GM12878 (cell line): ENCODE data around the gene PPT2. TPM values are rescaled to one million over a fixed set of nuclear protein-coding genes. Genes with fewer than 3 reads are reported as not detected.

Source experiments
- ATAC-seq: fragments of 200-7000 bp; cut with Tn5 transposase; 3 replicates; pipeline ENCODE4 v1.9.1; 2020; ENCODE audit warnings: mild to moderate bottlenecking, moderate library complexity
- BruUV-seq: library from RNA; stranded (reverse); fragments of 400-500 nt; replicated peaks from 2 replicates; lab custom pipeline; 2021; lab: Mats Ljungman, UMichigan
- CTCF ChIA-PET: fragments of 300-600 bp; sonication (Branson Sonifier 250); formaldehyde crosslinking; extraction: SDS; loops from one replicate; lab custom pipeline; 2021; ENCODE audit warnings: inconsistent platforms; lab: Yijun Ruan, JAX
- POLR2A ChIA-PET: fragments of 350-600 bp; formaldehyde crosslinking; extraction: SDS; loops from one replicate; lab custom pipeline; 2021; ENCODE audit warnings: inconsistent platforms; lab: Charles Lee
- RAD21 ChIA-PET: fragments of 300-600 bp; sonication (Branson Sonifier 250); formaldehyde crosslinking; loops from one replicate; lab custom pipeline; 2023; ENCODE audit warnings: antibody characterized with exemption; ENCODE audit not compliant: unreplicated experiment; lab: Charles Lee
- SMC1A ChIA-PET: fragments of 300-600 bp; sonication (Branson Sonifier 250); formaldehyde crosslinking; loops from one replicate; lab custom pipeline; 2023; ENCODE audit not compliant: unreplicated experiment, uncharacterized antibody; lab: Charles Lee
- DNase-seq: peaks from one replicate; pipeline ENCODE4 v3.0.0-alpha.2; 2011; ENCODE audit warnings: low read depth, low spot score
- FAIRE-seq: peaks from 3 replicates; lab custom pipeline; 2011; peaks lifted over from hg19 to GRCh38; lab: Jason Lieb, UNC
- H2AFZ ChIP-seq: 2 replicates; pipeline ENCODE4 v1.6.0; 2011; ENCODE audit warnings: low read depth, low read length, control low read depth; ENCODE audit not compliant: control insufficient read depth
- H3K27ac ChIP-seq: 2 replicates; pipeline ENCODE4 v1.5.1; 2011; ENCODE audit warnings: control low read depth; ENCODE audit not compliant: control insufficient read depth, insufficient read depth
- H3K27me3 ChIP-seq, 2 experiments: replicated peaks in 1 of 2; 2 replicates each; pipeline versions ENCODE4 v1.6.0 to v1.6.1; 2011; ENCODE audit warnings: low read length in 1 of 2; ENCODE audit not compliant: control insufficient read depth in 2 of 2, insufficient read depth in 2 of 2
- H3K36me3 ChIP-seq, 2 experiments: 2 replicates each; pipeline ENCODE4 v1.5.1; 2011; ENCODE audit warnings: low read length in 1 of 2; ENCODE audit not compliant: control insufficient read depth in 2 of 2, insufficient read depth in 2 of 2
- H3K4me1 ChIP-seq: 2 replicates; pipeline ENCODE4 v1.6.1; 2011; ENCODE audit warnings: mild to moderate bottlenecking, low read length, moderate library complexity, mixed read lengths; ENCODE audit not compliant: control insufficient read depth, insufficient read depth
- H3K4me2 ChIP-seq: 2 replicates; pipeline ENCODE4 v1.6.0; 2011; ENCODE audit warnings: control low read depth; ENCODE audit not compliant: control insufficient read depth, insufficient read depth
- H3K4me3 ChIP-seq: fragments of 200-600 bp; sonication (generic); 2 replicates; pipeline ENCODE4 v1.5.1; 2016
- H3K79me2 ChIP-seq: 2 replicates; pipeline ENCODE4 v1.6.0; 2011; ENCODE audit warnings: low read length; ENCODE audit not compliant: control insufficient read depth, insufficient read depth
- H3K9ac ChIP-seq: 2 replicates; pipeline ENCODE4 v1.8.0; 2011; ENCODE audit warnings: low read length, control low read depth, mixed read lengths; ENCODE audit not compliant: control insufficient read depth, insufficient read depth
- H3K9me3 ChIP-seq: replicated peaks from 3 replicates; pipeline ENCODE4 v1.5.1; 2011; ENCODE audit warnings: mild to moderate bottlenecking, low read length; ENCODE audit not compliant: control insufficient read depth, insufficient read depth
- H4K20me1 ChIP-seq: 2 replicates; pipeline ENCODE4 v1.6.0; 2011; ENCODE audit not compliant: control insufficient read depth, insufficient read depth
- ASH2L ChIP-seq: fragments of 300-600, 200-600 bp; sonication (generic); IDR thresholded peaks from 2 replicates; pipeline ENCODE4 v1.6.1; 2017; ENCODE audit warnings: low read depth, mild to moderate bottlenecking, borderline replicate concordance
- BCL11A ChIP-seq: IDR thresholded peaks from 2 replicates; pipeline ENCODE4 v1.6.1; 2011; ENCODE audit warnings: low read depth, low read length
- CREB1 ChIP-seq: IDR thresholded peaks from 2 replicates; pipeline ENCODE4 v1.6.1; 2012; ENCODE audit warnings: low read depth, mild to moderate bottlenecking, inconsistent platforms
- CREM ChIP-seq: IDR thresholded peaks from 2 replicates; pipeline ENCODE4 v1.6.1; 2014; ENCODE audit warnings: antibody characterized with exemption, low read depth
- MEF2B ChIP-seq: fragments of 450-650 bp; IDR thresholded peaks from 2 replicates; pipeline ENCODE4 v1.6.1; 2018; ENCODE audit warnings: mild to moderate bottlenecking, moderate library complexity; ENCODE audit not compliant: partially characterized antibody, poor library complexity, severe bottlenecking
- NFXL1 ChIP-seq: fragments of 450-650 bp; IDR thresholded peaks from 2 replicates; pipeline ENCODE4 v1.6.1; 2017; ENCODE audit warnings: antibody characterized with exemption, mild to moderate bottlenecking, borderline replicate concordance
- NRF1 ChIP-seq: conservative IDR thresholded peaks from 2 replicates; pipeline ENCODE4 v1.6.1; 2011; ENCODE audit warnings: mild to moderate bottlenecking, low read depth, low read length, improper control_type of control experiment
- SMC3 ChIP-seq: IDR thresholded peaks from 2 replicates; pipeline ENCODE4 v1.6.1; 2011; ENCODE audit warnings: low read length, improper control_type of control experiment, borderline replicate concordance
- TARDBP ChIP-seq: IDR thresholded peaks from 2 replicates; pipeline ENCODE4 v1.6.1; 2016; ENCODE audit warnings: borderline replicate concordance
- TBL1XR1 ChIP-seq: IDR thresholded peaks from 2 replicates; pipeline ENCODE4 v1.6.1; 2012; ENCODE audit warnings: low read depth, low read length, improper control_type of control experiment
- YY1 ChIP-seq: IDR thresholded peaks from 2 replicates; pipeline ENCODE4 v1.6.1; 2011; ENCODE audit warnings: low read depth, mild to moderate bottlenecking, low read length
- ZNF217 ChIP-seq: fragments of 450-650 bp; IDR thresholded peaks from 2 replicates; pipeline ENCODE4 v1.6.1; 2017; ENCODE audit warnings: antibody characterized with exemption, mild to moderate bottlenecking
- ZNF24 ChIP-seq: fragments of 450-650 bp; IDR thresholded peaks from 2 replicates; pipeline ENCODE4 v1.6.1; 2017; ENCODE audit warnings: antibody characterized with exemption, mild to moderate bottlenecking
- WGBS: methylation state at CpG from one replicate; pipeline ENCODE4 v1.1.6; 2016; ENCODE audit warnings: low lambda C conversion rate; ENCODE audit not compliant: insufficient replicate concordance, insufficient coverage; ENCODE audit errors: missing lambda C conversion rate; 5-methylcytosine and 5-hydroxymethylcytosine counted together
- in situ Hi-C: fragments of 300-500 bp; cut with MboI; formaldehyde crosslinking; loops from 9 replicates; pipeline ENCODE4 v1.14.3; 2018; ENCODE audit warnings: mixed read lengths
- intact Hi-C: fragments of 100-400 bp; cut with micrococcal nuclease; formaldehyde crosslinking; loops from one replicate; pipeline ENCODE4 v1.14.2; 2022; ENCODE audit not compliant: unreplicated experiment
- polyA plus RNA-seq, 11 experiments: library from polyadenylated mRNA; depleted of rRNA in 4 of 11; unstranded in 6 of 11; stranded (reverse) in 5 of 11; fragments of >200 nt; fragmentation: Nextera tagmentation in 4 of 11; fragmentation: Illumina TruSeq in 1 of 11; extraction: Ambion mirVana in 4 of 11; extraction: Trizol in 1 of 11; gene quantifications; 1 replicate in 1 of 11; 2 replicates in 10 of 11; pipeline versions ENCODE4 v1.2.1 to v1.2.3, GENCODE V29; 2011 to 2016; ENCODE audit warnings: inconsistent platforms in 2 of 11, missing spikeins in 2 of 11, low read depth in 1 of 11
- total RNA-seq, 4 experiments: library from RNA; depleted of rRNA in 3 of 4; stranded (reverse); fragments of >200 nt in 3 of 4; fragmentation: Illumina TruSeq in 1 of 4; extraction: Trizol in 1 of 4; gene quantifications; 2 replicates each; pipeline versions ENCODE4 v1.2.1 to v1.2.3, GENCODE V29; 2013 to 2021
- TF ChIP-seq, protein P1 (sequence below): fragments of 450-650 bp; conservative IDR thresholded peaks from 2 replicates; pipeline ENCODE4 v1.6.1; 2017; ENCODE audit warnings: mild to moderate bottlenecking, moderate library complexity
- TF ChIP-seq, protein P2 (sequence below): IDR thresholded peaks from 2 replicates; pipeline ENCODE4 v1.6.1; 2012; ENCODE audit warnings: low read depth, low read length, improper control_type of control experiment
- TF ChIP-seq, protein P3 (sequence below): IDR thresholded peaks from 2 replicates; pipeline ENCODE4 v1.6.1; 2011; ENCODE audit warnings: mild to moderate bottlenecking, low read depth, low read length, moderate library complexity; ENCODE audit not compliant: insufficient replicate concordance
- TF ChIP-seq, protein P4 (sequence below): fragments of 450-650 bp; formaldehyde crosslinking; IDR thresholded peaks from 2 replicates; pipeline ENCODE4 v1.5.0; 2022; ENCODE audit warnings: mild to moderate bottlenecking, missing genetic modification characterization

PPT2 gene
- total and polyA plus RNA-seq, 10 of the 15 experiments (the other 5 are each of a cell fraction or from before 2014, with no cell fraction given) = 1.3 to 25.5 (median 5.5) TPM

- TF ChIP-seq TARDBP = no peak
These were observed 55.1 kb downstream of the PPT2 start (continued) for GRCh38 chr6:32208996-32209395.

DNA sequence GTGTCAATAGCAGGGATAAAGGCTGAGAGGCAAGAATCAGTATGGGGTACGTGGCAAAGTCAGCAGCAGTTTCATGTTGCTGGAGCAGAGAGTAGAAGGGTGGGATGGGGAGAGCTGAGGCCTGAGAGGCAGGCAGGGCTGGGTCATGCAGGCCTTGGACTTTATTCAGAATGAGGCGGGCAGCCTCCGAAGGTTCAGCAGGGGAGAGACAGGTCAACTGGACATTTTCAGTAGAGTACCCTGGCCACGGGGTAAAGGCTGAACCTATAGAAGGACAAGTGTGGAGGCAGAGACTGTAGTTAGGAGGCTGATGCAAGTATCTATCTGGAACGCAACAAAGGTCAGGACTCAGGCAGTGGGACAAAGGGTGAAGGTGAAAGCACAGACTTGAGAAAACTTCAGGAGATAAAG, 56.3 kb downstream of the PPT2 start:
- ATAC-seq = no peak
- H3K4me3 ChIP-seq = no peak overlapping the region
- H3K4me1 ChIP-seq = no peaks in the 10 kb centered on the region
- SMC1A ChIA-PET = no interaction called here
- H3K36me3 ChIP-seq = no peaks in the 10 kb centered on the region
- 47% methylated on average over 5 of the region's 5 CpGs for WGBS
- CTCF ChIA-PET = interaction anchor here (1.2 kb wide), 1 partner anchor 587 kb away, joined by 4 read pairs; no protein-coding TSS in a partner anchor
- in situ Hi-C loops (no loop called here), intact Hi-C loops (no loop called here)
- no peaks in the 10 kb centered on the region for H3K9me3 ChIP-seq
- H3K27ac ChIP-seq = no peak overlapping the region
- POLR2A ChIA-PET = no interaction called here
- RAD21 ChIA-PET = no interaction called here
- H4K20me1 ChIP-seq = no peaks in the 10 kb centered on the region
- no peak for FAIRE-seq
- no peak overlapping the region for H3K9ac ChIP-seq
- H3K27me3 ChIP-seq = no peaks in the 10 kb centered on the region; a peak in 2 of 4 replicates
- H3K4me2 ChIP-seq = no peak overlapping the region
- no TSS peak for BruUV-seq
- DNase-seq = no peak
- no peak overlapping the region for H2AFZ ChIP-seq
- no peaks in the 10 kb centered on the region for H3K79me2 ChIP-seq
- no peak for TF ChIP-seq YY1
- TF ChIP-seq ZNF217 = no peak
- no peak for TF ChIP-seq CREB1
- TF ChIP-seq, protein P1, sequence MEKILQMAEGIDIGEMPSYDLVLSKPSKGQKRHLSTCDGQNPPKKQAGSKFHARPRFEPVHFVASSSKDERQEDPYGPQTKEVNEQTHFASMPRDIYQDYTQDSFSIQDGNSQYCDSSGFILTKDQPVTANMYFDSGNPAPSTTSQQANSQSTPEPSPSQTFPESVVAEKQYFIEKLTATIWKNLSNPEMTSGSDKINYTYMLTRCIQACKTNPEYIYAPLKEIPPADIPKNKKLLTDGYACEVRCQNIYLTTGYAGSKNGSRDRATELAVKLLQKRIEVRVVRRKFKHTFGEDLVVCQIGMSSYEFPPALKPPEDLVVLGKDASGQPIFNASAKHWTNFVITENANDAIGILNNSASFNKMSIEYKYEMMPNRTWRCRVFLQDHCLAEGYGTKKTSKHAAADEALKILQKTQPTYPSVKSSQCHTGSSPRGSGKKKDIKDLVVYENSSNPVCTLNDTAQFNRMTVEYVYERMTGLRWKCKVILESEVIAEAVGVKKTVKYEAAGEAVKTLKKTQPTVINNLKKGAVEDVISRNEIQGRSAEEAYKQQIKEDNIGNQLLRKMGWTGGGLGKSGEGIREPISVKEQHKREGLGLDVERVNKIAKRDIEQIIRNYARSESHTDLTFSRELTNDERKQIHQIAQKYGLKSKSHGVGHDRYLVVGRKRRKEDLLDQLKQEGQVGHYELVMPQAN = no peak
- TF ChIP-seq ASH2L = no peak
- TF ChIP-seq, protein P2, sequence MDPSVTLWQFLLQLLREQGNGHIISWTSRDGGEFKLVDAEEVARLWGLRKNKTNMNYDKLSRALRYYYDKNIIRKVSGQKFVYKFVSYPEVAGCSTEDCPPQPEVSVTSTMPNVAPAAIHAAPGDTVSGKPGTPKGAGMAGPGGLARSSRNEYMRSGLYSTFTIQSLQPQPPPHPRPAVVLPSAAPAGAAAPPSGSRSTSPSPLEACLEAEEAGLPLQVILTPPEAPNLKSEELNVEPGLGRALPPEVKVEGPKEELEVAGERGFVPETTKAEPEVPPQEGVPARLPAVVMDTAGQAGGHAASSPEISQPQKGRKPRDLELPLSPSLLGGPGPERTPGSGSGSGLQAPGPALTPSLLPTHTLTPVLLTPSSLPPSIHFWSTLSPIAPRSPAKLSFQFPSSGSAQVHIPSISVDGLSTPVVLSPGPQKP = no peak
- TF ChIP-seq TBL1XR1 = no peak
- TF ChIP-seq SMC3 = no peak
- TF ChIP-seq BCL11A = no peak
- TF ChIP-seq, protein P3, sequence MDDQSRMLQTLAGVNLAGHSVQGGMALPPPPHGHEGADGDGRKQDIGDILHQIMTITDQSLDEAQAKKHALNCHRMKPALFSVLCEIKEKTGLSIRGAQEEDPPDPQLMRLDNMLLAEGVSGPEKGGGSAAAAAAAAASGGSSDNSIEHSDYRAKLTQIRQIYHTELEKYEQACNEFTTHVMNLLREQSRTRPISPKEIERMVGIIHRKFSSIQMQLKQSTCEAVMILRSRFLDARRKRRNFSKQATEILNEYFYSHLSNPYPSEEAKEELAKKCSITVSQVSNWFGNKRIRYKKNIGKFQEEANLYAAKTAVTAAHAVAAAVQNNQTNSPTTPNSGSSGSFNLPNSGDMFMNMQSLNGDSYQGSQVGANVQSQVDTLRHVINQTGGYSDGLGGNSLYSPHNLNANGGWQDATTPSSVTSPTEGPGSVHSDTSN = no peak
- no peak for TF ChIP-seq CREM
- no peak for TF ChIP-seq ZNF24
- TF ChIP-seq, protein P4, sequence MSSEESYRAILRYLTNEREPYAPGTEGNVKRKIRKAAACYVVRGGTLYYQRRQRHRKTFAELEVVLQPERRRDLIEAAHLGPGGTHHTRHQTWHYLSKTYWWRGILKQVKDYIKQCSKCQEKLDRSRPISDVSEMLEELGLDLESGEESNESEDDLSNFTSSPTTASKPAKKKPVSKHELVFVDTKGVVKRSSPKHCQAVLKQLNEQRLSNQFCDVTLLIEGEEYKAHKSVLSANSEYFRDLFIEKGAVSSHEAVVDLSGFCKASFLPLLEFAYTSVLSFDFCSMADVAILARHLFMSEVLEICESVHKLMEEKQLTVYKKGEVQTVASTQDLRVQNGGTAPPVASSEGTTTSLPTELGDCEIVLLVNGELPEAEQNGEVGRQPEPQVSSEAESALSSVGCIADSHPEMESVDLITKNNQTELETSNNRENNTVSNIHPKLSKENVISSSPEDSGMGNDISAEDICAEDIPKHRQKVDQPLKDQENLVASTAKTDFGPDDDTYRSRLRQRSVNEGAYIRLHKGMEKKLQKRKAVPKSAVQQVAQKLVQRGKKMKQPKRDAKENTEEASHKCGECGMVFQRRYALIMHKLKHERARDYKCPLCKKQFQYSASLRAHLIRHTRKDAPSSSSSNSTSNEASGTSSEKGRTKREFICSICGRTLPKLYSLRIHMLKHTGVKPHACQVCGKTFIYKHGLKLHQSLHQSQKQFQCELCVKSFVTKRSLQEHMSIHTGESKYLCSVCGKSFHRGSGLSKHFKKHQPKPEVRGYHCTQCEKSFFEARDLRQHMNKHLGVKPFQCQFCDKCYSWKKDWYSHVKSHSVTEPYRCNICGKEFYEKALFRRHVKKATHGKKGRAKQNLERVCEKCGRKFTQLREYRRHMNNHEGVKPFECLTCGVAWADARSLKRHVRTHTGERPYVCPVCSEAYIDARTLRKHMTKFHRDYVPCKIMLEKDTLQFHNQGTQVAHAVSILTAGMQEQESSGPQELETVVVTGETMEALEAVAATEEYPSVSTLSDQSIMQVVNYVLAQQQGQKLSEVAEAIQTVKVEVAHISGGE = no peak
- no peak for TF ChIP-seq MEF2B
- no peak for TF ChIP-seq NFXL1
- TF ChIP-seq NRF1 = no peak
